Muscle layer of colon (tissue), 2 donors: ENCODE data around the gene SLC25A25.
A peak's percentile ranks its signal among the peaks of the same experiment; 100 is the strongest.
"Not testable (repeated sequence)": the region's sequence is repeated elsewhere in the genome, so short reads cannot be mapped to it uniquely, and the experiment has no call there.

Experiments
- H3K27ac ChIP-seq: one replicate; pipeline ENCODE4 v1.7.0; 2013; ENCODE audit warnings: low read depth, mild to moderate bottlenecking, low read length, moderate library complexity
- H3K27me3 ChIP-seq, 2 donors: one replicate each; pipeline ENCODE4 v1.7.0; 2013; ENCODE audit warnings: low read length in 2 of 2, mild to moderate bottlenecking in 2 of 2; ENCODE audit not compliant: insufficient read depth in 2 of 2, control insufficient read depth in 1 of 2
- H3K36me3 ChIP-seq: one replicate; pipeline ENCODE4 v1.7.0; 2013; ENCODE audit warnings: mild to moderate bottlenecking, low read length; ENCODE audit not compliant: insufficient read depth
- H3K4me1 ChIP-seq: one replicate; pipeline ENCODE4 v1.7.0; 2013; ENCODE audit warnings: mild to moderate bottlenecking, low read length; ENCODE audit not compliant: insufficient read depth
- H3K4me3 ChIP-seq, 2 donors: one replicate each; pipeline ENCODE4 v1.7.0; 2013; ENCODE audit warnings: low read length in 2 of 2, low read depth in 1 of 2, mild to moderate bottlenecking in 1 of 2, moderate library complexity in 1 of 2
- H3K9ac ChIP-seq: one replicate; pipeline ENCODE4 v1.7.0; 2013; ENCODE audit warnings: low read length
- H3K9me3 ChIP-seq: one replicate; pipeline ENCODE4 v1.7.0; 2013; ENCODE audit warnings: mild to moderate bottlenecking, low read length
- donor health status: abdominal sarcoma.
- donor health status: Adenocarcinoma of cecum.

The SLC25A25 gene

GRCh38 chr9:128065907-128066712 is 1.9 kb upstream of the SLC25A25 start:
- H3K9ac ChIP-seq = no peak overlapping the region
- no peak overlapping the region for H3K27ac ChIP-seq
- H3K9me3 ChIP-seq = no peaks in the 10 kb centered on the region
- peak overlapping the region; percentile 65 to 97 for H3K4me3 ChIP-seq
- no peaks in the 10 kb centered on the region for H3K27me3 ChIP-seq
- H3K4me1 ChIP-seq = peaks cover 35% of the 10 kb centered on the region
- peaks cover 12% of the 10 kb centered on the region for H3K36me3 ChIP-seq

- Histone ChIP-seq H3K4me1 (peaks cover 40% of the 10 kb centered on the region), H3K27ac (peak within 1 kb of the TSS; percentile 88)
These were observed 1.1 kb upstream of the SLC25A25 start, which contains the start of gene NAIF1 for GRCh38 chr9:128066713-128067644. Gene NAIF1 (minus strand): TSS chr9:128067320. CDS start chr9:128067101, 219 bp downstream.

GRCh38 chr9:128068386-128069205 is 564 bp downstream of the SLC25A25 start:
- H3K4me3 ChIP-seq = peak overlapping the region; percentile 79 to 96
- H3K27ac ChIP-seq = peak overlapping the region; percentile 88
- peak overlapping the region; percentile 83 for H3K9ac ChIP-seq
- H3K4me1 ChIP-seq = peaks cover 56% of the 10 kb centered on the region
- H3K9me3 ChIP-seq = no peaks in the 10 kb centered on the region
- no peaks in the 10 kb centered on the region for H3K27me3 ChIP-seq
- no peaks in the 10 kb centered on the region for H3K36me3 ChIP-seq

More at GRCh38 chr9:128066713-128067644, 1.1 kb upstream of the SLC25A25 start, which contains the start of gene NAIF1:
- H3K9me3 ChIP-seq = no peaks in the 10 kb centered on the region
- peaks cover 12% of the 10 kb centered on the region for H3K36me3 ChIP-seq
- peak within 1 kb of the TSS; percentile 79 to 97 for H3K4me3 ChIP-seq
- H3K27me3 ChIP-seq = no peaks in the 10 kb centered on the region
- peak within 1 kb of the TSS; percentile 87 for H3K9ac ChIP-seq

GRCh38 chr9:128070874-128071273 is 2.8 kb downstream of the SLC25A25 start:
- no peaks in the 10 kb centered on the region for H3K36me3 ChIP-seq
- no peak overlapping the region for H3K9ac ChIP-seq
- H3K27ac ChIP-seq = peak overlapping the region; percentile 47
- H3K27me3 ChIP-seq = no peaks in the 10 kb centered on the region
- no peaks in the 10 kb centered on the region for H3K9me3 ChIP-seq
- peaks cover 59% of the 10 kb centered on the region for H3K4me1 ChIP-seq
- no peak overlapping the region for H3K4me3 ChIP-seq

GRCh38 chr9:128071475-128071874 is 3.4 kb downstream of the SLC25A25 start:
- H3K9me3 ChIP-seq, H3K36me3 ChIP-seq, H3K27me3 ChIP-seq, H3K9ac ChIP-seq, H3K4me3 ChIP-seq: not testable (repeated sequence)
- H3K4me1 ChIP-seq = peaks cover 53% of the 10 kb centered on the region
- peak overlapping the region; percentile 93 for H3K27ac ChIP-seq

GRCh38 chr9:128072144-128073021 is 4.4 kb downstream of the SLC25A25 start:
- H3K4me3 ChIP-seq = peak overlapping the region in 1 of 2 donors; percentile 14
- H3K9me3 ChIP-seq = no peaks in the 10 kb centered on the region
- peak overlapping the region; percentile 93 for H3K27ac ChIP-seq
- H3K36me3 ChIP-seq = no peaks in the 10 kb centered on the region
- peaks cover 50% of the 10 kb centered on the region for H3K4me1 ChIP-seq
- H3K27me3 ChIP-seq = no peaks in the 10 kb centered on the region
- peak overlapping the region; percentile 16 for H3K9ac ChIP-seq

- Histone ChIP-seq H3K27me3 (no peaks in the 10 kb centered on the region), H3K9ac (no peak overlapping the region), H3K36me3 (no peaks in the 10 kb centered on the region), H3K9me3 (no peaks in the 10 kb centered on the region), H3K4me3 (no peak overlapping the region), H3K4me1 (peaks cover 55% of the 10 kb centered on the region), H3K27ac (peak overlapping the region; percentile 93)
These were observed 5.3 kb downstream of the SLC25A25 start for GRCh38 chr9:128073253-128073886.

GRCh38 chr9:128077847-128078503 is 9.9 kb downstream of the SLC25A25 start:
- H3K27me3 ChIP-seq = no peaks in the 10 kb centered on the region
- H3K9me3 ChIP-seq = no peaks in the 10 kb centered on the region
- peaks cover 7% of the 10 kb centered on the region for H3K36me3 ChIP-seq
- no peak overlapping the region for H3K9ac ChIP-seq
- peaks cover 52% of the 10 kb centered on the region for H3K4me1 ChIP-seq
- H3K27ac ChIP-seq = no peak overlapping the region
- no peak overlapping the region for H3K4me3 ChIP-seq

GRCh38 chr9:128078504-128079434 is 10.7 kb downstream of the SLC25A25 start:
- Histone ChIP-seq H3K27ac (peak overlapping the region; percentile 22), H3K36me3 (peaks cover 7% of the 10 kb centered on the region), H3K4me3 (no peak overlapping the region), H3K9me3 (no peaks in the 10 kb centered on the region), H3K27me3 (no peaks in the 10 kb centered on the region), H3K9ac (no peak overlapping the region), H3K4me1 (peaks cover 44% of the 10 kb centered on the region)
